Measurements from ENCODE around the gene MEF2B. TPM values are rescaled to one million over a fixed set of nuclear protein-coding genes. Genes with fewer than 3 reads are reported as not detected.

The MEF2B gene
- total and polyA plus RNA-seq, 2 experiments from 2014 or later = 7.4 to 8.3 TPM

DNA sequence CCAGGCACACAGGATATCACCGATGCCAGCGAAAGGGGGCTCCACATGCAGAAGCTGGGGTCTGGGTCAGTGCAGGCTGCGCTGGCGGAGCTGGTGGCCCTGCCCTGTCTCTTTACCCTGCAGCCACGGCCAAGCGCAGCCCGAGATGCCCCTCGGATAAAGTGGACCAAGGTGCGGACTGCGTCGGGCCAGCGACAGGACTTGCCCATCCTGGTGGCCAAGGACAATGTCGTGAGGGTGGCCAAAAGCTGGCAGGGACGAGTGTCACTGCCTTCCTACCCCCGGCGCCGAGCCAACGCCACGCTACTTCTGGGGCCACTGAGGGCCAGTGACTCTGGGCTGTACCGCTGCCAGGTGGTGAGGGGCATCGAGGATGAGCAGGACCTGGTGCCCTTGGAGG is 48.8 kb upstream of the MEF2B start (continued):
- TF ChIP-seq, protein P1, sequence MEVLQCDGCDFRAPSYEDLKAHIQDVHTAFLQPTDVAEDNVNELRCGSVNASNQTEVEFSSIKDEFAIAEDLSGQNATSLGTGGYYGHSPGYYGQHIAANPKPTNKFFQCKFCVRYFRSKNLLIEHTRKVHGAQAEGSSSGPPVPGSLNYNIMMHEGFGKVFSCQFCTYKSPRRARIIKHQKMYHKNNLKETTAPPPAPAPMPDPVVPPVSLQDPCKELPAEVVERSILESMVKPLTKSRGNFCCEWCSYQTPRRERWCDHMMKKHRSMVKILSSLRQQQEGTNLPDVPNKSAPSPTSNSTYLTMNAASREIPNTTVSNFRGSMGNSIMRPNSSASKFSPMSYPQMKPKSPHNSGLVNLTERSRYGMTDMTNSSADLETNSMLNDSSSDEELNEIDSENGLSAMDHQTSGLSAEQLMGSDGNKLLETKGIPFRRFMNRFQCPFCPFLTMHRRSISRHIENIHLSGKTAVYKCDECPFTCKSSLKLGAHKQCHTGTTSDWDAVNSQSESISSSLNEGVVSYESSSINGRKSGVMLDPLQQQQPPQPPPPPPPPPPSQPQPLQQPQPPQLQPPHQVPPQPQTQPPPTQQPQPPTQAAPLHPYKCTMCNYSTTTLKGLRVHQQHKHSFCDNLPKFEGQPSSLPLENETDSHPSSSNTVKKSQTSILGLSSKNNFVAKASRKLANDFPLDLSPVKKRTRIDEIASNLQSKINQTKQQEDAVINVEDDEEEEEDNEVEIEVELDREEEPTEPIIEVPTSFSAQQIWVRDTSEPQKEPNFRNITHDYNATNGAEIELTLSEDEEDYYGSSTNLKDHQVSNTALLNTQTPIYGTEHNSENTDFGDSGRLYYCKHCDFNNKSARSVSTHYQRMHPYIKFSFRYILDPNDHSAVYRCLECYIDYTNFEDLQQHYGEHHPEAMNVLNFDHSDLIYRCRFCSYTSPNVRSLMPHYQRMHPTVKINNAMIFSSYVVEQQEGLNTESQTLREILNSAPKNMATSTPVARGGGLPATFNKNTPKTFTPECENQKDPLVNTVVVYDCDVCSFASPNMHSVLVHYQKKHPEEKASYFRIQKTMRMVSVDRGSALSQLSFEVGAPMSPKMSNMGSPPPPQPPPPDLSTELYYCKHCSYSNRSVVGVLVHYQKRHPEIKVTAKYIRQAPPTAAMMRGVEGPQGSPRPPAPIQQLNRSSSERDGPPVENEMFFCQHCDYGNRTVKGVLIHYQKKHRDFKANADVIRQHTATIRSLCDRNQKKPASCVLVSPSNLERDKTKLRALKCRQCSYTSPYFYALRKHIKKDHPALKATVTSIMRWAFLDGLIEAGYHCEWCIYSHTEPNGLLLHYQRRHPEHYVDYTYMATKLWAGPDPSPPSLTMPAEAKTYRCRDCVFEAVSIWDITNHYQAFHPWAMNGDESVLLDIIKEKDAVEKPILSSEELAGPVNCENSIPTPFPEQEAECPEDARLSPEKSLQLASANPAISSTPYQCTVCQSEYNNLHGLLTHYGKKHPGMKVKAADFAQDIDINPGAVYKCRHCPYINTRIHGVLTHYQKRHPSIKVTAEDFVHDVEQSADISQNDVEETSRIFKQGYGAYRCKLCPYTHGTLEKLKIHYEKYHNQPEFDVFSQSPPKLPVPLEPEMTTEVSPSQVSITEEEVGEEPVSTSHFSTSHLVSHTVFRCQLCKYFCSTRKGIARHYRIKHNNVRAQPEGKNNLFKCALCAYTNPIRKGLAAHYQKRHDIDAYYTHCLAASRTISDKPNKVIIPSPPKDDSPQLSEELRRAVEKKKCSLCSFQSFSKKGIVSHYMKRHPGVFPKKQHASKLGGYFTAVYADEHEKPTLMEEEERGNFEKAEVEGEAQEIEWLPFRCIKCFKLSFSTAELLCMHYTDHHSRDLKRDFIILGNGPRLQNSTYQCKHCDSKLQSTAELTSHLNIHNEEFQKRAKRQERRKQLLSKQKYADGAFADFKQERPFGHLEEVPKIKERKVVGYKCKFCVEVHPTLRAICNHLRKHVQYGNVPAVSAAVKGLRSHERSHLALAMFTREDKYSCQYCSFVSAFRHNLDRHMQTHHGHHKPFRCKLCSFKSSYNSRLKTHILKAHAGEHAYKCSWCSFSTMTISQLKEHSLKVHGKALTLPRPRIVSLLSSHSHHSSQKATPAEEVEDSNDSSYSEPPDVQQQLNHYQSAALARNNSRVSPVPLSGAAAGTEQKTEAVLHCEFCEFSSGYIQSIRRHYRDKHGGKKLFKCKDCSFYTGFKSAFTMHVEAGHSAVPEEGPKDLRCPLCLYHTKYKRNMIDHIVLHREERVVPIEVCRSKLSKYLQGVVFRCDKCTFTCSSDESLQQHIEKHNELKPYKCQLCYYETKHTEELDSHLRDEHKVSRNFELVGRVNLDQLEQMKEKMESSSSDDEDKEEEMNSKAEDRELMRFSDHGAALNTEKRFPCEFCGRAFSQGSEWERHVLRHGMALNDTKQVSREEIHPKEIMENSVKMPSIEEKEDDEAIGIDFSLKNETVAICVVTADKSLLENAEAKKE (CRISPR knock-in tag; IDR thresholded peaks at IDR 0.05) = no peak
- no peak for TF ChIP-seq ZNF114 (CRISPR knock-in tag; IDR thresholded peaks at IDR 0.05)
- no peak for TF ChIP-seq CREB1 (CRISPR knock-in tag; IDR thresholded peaks at IDR 0.05; ENCODE audit: low read depth)
- no peak for TF ChIP-seq EZH2phosphoT487 (IDR thresholded peaks at IDR 0.05; ENCODE audit: unreplicated experiment)
- no peak for TF ChIP-seq NANOG (IDR thresholded peaks at IDR 0.05; ENCODE audit: borderline replicate concordance)
- no peak for TF ChIP-seq ZNF331 (CRISPR knock-in tag; IDR thresholded peaks at IDR 0.05; ENCODE audit: low read depth)
- TF ChIP-seq EZH2 (IDR thresholded peaks at IDR 0.05; ENCODE audit: low read depth, unreplicated experiment) = no peak

DNA sequence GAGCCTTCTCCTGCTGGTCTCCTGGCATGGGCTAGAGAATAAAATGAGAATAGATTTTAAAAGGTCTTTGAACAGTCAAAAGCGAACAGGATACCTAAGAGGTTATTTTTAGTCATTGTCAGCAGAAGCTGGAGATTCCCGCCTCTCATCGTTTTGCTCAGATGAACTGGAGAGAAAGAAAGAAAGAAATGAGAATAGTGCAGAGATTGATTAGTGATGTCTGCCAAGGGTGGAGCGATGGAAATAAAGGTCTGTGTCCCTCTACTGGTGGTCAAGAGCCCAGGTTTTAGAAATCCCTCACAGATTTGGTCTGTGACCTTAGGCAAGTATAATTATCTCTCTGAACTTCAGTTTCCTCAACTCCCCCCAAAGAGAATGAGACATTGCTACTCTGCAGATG is 47.0 kb upstream of the MEF2B start:
- no peaks in the 10 kb centered on the region for H3K36me3 Mint-ChIP-seq (ENCODE audit: low read depth)
- Histone ChIP-seq H4K20me1 (replicated peaks; ENCODE audit: insufficient read depth) (no peaks in the 10 kb centered on the region; the same call in 1 of the 2 replicates), H2AFZ (no peak overlapping the region), H3K79me2 (replicated peaks; ENCODE audit: insufficient read depth) (no peaks in the 10 kb centered on the region), H3K27ac (ENCODE audit: low read depth) (no peak overlapping the region), H3K4me2 (no peak overlapping the region; the same call in 1 of the 2 replicates), H3K36me3 (ENCODE audit: insufficient read depth) (no peaks in the 10 kb centered on the region), H3K27me3 (ENCODE audit: insufficient read depth) (peaks cover 28% of the 10 kb centered on the region), H3K4me3 (no peak overlapping the region), H3K9me2 (ENCODE audit: insufficient read depth) (no peaks in the 10 kb centered on the region), H3F3A (replicated peaks; ENCODE audit: low read depth) (no peaks in the 10 kb centered on the region), H3K4me1 (ENCODE audit: insufficient read depth) (peaks cover 3% of the 10 kb centered on the region; the same call in 1 of the 2 replicates)
- H3K9me3 Mint-ChIP-seq = no peaks in the 10 kb centered on the region
- no peak overlapping the region for H3K27ac Mint-ChIP-seq
- no peak; the same call in 2 of the 3 replicates for ATAC-seq
- peaks cover 12% of the 10 kb centered on the region for H3K4me1 Mint-ChIP-seq
- TF ChIP-seq, protein P2, sequence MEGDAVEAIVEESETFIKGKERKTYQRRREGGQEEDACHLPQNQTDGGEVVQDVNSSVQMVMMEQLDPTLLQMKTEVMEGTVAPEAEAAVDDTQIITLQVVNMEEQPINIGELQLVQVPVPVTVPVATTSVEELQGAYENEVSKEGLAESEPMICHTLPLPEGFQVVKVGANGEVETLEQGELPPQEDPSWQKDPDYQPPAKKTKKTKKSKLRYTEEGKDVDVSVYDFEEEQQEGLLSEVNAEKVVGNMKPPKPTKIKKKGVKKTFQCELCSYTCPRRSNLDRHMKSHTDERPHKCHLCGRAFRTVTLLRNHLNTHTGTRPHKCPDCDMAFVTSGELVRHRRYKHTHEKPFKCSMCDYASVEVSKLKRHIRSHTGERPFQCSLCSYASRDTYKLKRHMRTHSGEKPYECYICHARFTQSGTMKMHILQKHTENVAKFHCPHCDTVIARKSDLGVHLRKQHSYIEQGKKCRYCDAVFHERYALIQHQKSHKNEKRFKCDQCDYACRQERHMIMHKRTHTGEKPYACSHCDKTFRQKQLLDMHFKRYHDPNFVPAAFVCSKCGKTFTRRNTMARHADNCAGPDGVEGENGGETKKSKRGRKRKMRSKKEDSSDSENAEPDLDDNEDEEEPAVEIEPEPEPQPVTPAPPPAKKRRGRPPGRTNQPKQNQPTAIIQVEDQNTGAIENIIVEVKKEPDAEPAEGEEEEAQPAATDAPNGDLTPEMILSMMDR (conservative IDR thresholded peaks at IDR 0.05; ENCODE audit: low read depth in 2 of 2) = peak; percentile 41 to 47
- TF ChIP-seq POLR2AphosphoS5 (IDR thresholded peaks at IDR 0.05; ENCODE audit: low read depth) = no peak
- no peak overlapping the region; the same call in 2 of the 3 replicates for H3K4me3 Mint-ChIP-seq
- H3K27me3 Mint-ChIP-seq (ENCODE audit: insufficient read depth, low read depth, poor library complexity) = peaks cover 27% of the 10 kb centered on the region
- peak; percentile 90 for DNase-seq (ENCODE audit: low spot score)
